K562 (cell line): ENCODE data around the gene GABARAP. TPM values are rescaled to one million over a fixed set of nuclear protein-coding genes. Genes with fewer than 3 reads are reported as not detected.

Experiments
- ARID2 ChIP-seq: fragments of 450-650 bp; IDR thresholded peaks from 2 replicates; pipeline ENCODE4 v1.6.1; 2017; ENCODE audit warnings: antibody characterized with exemption, mild to moderate bottlenecking
- BCLAF1 ChIP-seq, 2 experiments: fragments of 450-650 bp in 1 of 2; IDR thresholded peaks; 2 replicates each; pipeline ENCODE4 v1.6.1; 2011 to 2017; ENCODE audit warnings: low read depth in 2 of 2, antibody characterized with exemption in 1 of 2, borderline replicate concordance in 1 of 2, low read length in 1 of 2, mild to moderate bottlenecking in 1 of 2, mixed read lengths in 1 of 2; ENCODE audit not compliant: control insufficient read depth in 1 of 2
- CBX3 ChIP-seq, 2 experiments: IDR thresholded peaks; 1 replicate in 1 of 2; 2 replicates in 1 of 2; pipeline ENCODE4 v1.6.1; 2012; ENCODE audit warnings: inconsistent platforms in 2 of 2, low read length in 2 of 2, borderline replicate concordance in 1 of 2, control low read depth in 1 of 2
- E2F4 ChIP-seq: sonication (generic); formaldehyde crosslinking; IDR thresholded peaks from 2 replicates; pipeline ENCODE4 v1.8.0; 2022; ENCODE audit warnings: mild to moderate bottlenecking, low read depth, missing genetic modification reagents
- MAFK ChIP-seq: IDR thresholded peaks from 2 replicates; pipeline ENCODE4 v1.6.1; 2011; ENCODE audit warnings: low read length, improper control_type of control experiment
- MCM2 ChIP-seq: fragments of 450-650 bp; IDR thresholded peaks from 2 replicates; pipeline ENCODE4 v1.6.1; 2017; ENCODE audit warnings: low read depth, mild to moderate bottlenecking
- MTA2 ChIP-seq: fragments of 450-650 bp; IDR thresholded peaks from 2 replicates; pipeline ENCODE4 v1.6.1; 2016; ENCODE audit warnings: low read depth
- POLR2G ChIP-seq: fragments of 200-400 bp; formaldehyde crosslinking; IDR thresholded peaks from 2 replicates; pipeline ENCODE4 v1.6.1; 2017; ENCODE audit warnings: low read depth, mild to moderate bottlenecking, antibody characterized with exemption, low read length, moderate library complexity
- POU5F1 ChIP-seq: fragments of 150-350 bp; IDR thresholded peaks from 2 replicates; pipeline ENCODE4 v1.6.1; 2014; ENCODE audit warnings: borderline replicate concordance, low read length, low read depth, mild to moderate bottlenecking; ENCODE audit not compliant: partially characterized antibody
- RBM25 ChIP-seq: fragments of 200-400 bp; formaldehyde crosslinking; IDR thresholded peaks from 2 replicates; pipeline ENCODE4 v1.6.1; 2018; ENCODE audit warnings: low read length, low read depth, moderate library complexity; ENCODE audit not compliant: severe bottlenecking
- ZBTB43 ChIP-seq: sonication (generic); formaldehyde crosslinking; IDR thresholded peaks from 2 replicates; pipeline ENCODE4 v1.8.0; 2023; ENCODE audit warnings: mild to moderate bottlenecking, missing genetic modification reagents
- ZBTB7A ChIP-seq: IDR thresholded peaks from 2 replicates; pipeline ENCODE4 v1.6.1; 2011; ENCODE audit warnings: low read depth, mild to moderate bottlenecking, low read length, moderate library complexity, borderline replicate concordance; ENCODE audit not compliant: control insufficient read depth
- ZNF124 ChIP-seq: sonication (generic); formaldehyde crosslinking; IDR thresholded peaks from 2 replicates; pipeline ENCODE4 v1.8.1; 2022; ENCODE audit warnings: missing genetic modification reagents
- ZNF253 ChIP-seq: fragments of 250-450 bp; sonication (Bioruptor Pico); conservative IDR thresholded peaks from 2 replicates; pipeline ENCODE4 v1.6.1; 2021; ENCODE audit warnings: mild to moderate bottlenecking
- ZNF3 ChIP-seq: fragments of 250-450 bp; sonication (Bioruptor Pico); IDR thresholded peaks from 2 replicates; pipeline ENCODE4 v1.5.0; 2021; ENCODE audit warnings: mild to moderate bottlenecking, moderate library complexity
- ZNF347 ChIP-seq: fragments of 450-650 bp; formaldehyde crosslinking; IDR thresholded peaks from 2 replicates; pipeline ENCODE4 v1.4.0; 2020; ENCODE audit warnings: low read depth, mild to moderate bottlenecking, moderate library complexity
- ZNF780A ChIP-seq: fragments of 250-450 bp; sonication (Bioruptor Pico); IDR thresholded peaks from 2 replicates; pipeline ENCODE4 v1.5.0; 2021; ENCODE audit warnings: mild to moderate bottlenecking
- polyA plus RNA-seq, 8 experiments: library from polyadenylated mRNA; depleted of rRNA in 4 of 8; stranded (reverse) in 5 of 8; unstranded in 3 of 8; fragments of >200 nt; fragmentation: Nextera tagmentation in 2 of 8; fragmentation: Illumina TruSeq in 1 of 8; extraction: Ambion mirVana in 2 of 8; extraction: Trizol in 1 of 8; gene quantifications; 2 replicates each; pipeline versions ENCODE4 v1.2.1 to v1.2.3, GENCODE V29; 2011 to 2014; ENCODE audit warnings: inconsistent platforms in 1 of 8, missing spikeins in 1 of 8
- total RNA-seq, 7 experiments: library from RNA; depleted of rRNA in 6 of 7; stranded (reverse); fragments of >200 nt in 6 of 7; fragmentation: Illumina TruSeq in 2 of 7; extraction: Trizol in 2 of 7; gene quantifications; 2 replicates each; pipeline versions ENCODE4 v1.2.1 to v1.2.3, GENCODE V29; 2011 to 2021; ENCODE audit warnings: low replicate concordance in 1 of 7
- TF ChIP-seq, protein P1 (sequence below): fragments of 450-650 bp; formaldehyde crosslinking; IDR thresholded peaks from 2 replicates; pipeline ENCODE4 v1.4.0; 2020; ENCODE audit warnings: mild to moderate bottlenecking

GABARAP gene
- total and polyA plus RNA-seq, 9 of the 15 experiments (the other 6 are each of a cell fraction or from before 2014, with no cell fraction given): 47.5 to 373 (median 152) TPM

DNA sequence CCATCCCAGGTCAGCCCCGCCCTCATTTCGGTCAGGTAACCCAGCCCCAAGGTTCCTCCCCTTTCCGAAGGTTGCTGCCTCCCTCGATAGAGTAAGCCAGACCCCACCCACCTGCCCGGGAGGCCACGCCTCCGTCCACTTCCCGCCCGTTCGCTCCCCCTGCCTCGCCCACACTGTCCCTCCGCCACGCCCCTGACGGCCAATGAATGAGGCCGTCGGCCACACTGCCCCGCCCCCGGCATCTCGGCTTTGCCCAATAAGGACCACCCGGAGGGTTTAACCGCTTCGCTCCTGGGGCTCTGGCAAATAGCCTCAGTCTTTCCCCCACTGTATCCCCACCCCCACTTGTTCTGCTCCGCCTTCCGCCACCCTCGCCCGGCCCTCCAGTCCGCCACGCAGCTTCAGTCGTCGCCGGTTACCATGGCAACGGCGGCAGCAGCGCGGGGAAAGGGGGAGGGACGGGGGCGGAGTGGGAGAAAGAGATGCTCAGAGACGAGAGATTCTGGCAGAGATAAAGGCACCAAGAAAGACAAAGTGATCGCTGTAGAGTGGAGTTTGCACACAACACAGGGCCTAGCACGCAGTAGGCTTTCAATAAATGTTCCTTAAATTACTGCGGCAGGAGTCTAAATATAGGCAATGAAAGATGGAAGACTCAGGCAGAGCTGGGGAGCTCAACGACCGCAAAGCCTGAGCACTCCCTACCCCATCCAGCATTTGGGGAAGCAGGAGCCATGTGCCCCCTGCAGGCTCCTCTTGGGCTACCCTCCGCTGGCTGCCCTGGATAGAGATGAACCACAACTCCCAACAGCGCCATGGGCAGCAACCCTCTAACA lies 27.7 kb downstream of the GABARAP start (continued):
- no peak for TF ChIP-seq BCLAF1 (IDR thresholded peaks at IDR 0.05; ENCODE audit: borderline replicate concordance in 1 of 2, control insufficient read depth in 1 of 2, low read depth in 2 of 2, low read length in 1 of 2)
- no peak for TF ChIP-seq MTA2
- TF ChIP-seq MAFK: no peak
- no peak for TF ChIP-seq RBM25
- TF ChIP-seq ARID2: no peak
- TF ChIP-seq ZNF253: no peak
- TF ChIP-seq POLR2G: no peak
- peak; percentile 35; the same call in 1 of the 2 replicates for TF ChIP-seq ZBTB7A
- no peak for TF ChIP-seq ZNF124 (CRISPR knock-in tag)
- no peak for TF ChIP-seq MCM2
- TF ChIP-seq ZNF347 (CRISPR knock-in tag): no peak
- TF ChIP-seq ZNF3: no peak
- no peak for TF ChIP-seq CBX3 (IDR thresholded peaks at IDR 0.05; ENCODE audit: borderline replicate concordance in 1 of 2, low read length in 2 of 2)
- no peak for TF ChIP-seq POU5F1
- TF ChIP-seq ZBTB43 (CRISPR knock-in tag): no peak
- TF ChIP-seq, protein P1, sequence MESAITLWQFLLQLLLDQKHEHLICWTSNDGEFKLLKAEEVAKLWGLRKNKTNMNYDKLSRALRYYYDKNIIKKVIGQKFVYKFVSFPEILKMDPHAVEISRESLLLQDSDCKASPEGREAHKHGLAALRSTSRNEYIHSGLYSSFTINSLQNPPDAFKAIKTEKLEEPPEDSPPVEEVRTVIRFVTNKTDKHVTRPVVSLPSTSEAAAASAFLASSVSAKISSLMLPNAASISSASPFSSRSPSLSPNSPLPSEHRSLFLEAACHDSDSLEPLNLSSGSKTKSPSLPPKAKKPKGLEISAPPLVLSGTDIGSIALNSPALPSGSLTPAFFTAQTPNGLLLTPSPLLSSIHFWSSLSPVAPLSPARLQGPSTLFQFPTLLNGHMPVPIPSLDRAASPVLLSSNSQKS (CRISPR knock-in tag): no peak
- TF ChIP-seq ZNF780A (CRISPR knock-in tag): no peak
- 0 out of 2 replicates have a peak, but pooled peaks have one; percentile 3 for TF ChIP-seq E2F4 (CRISPR knock-in tag)
